HG02678 (cell line): ENCODE data around the gene SLC12A4.
"Not testable (repeated sequence)": the region's sequence is repeated elsewhere in the genome, so short reads cannot be mapped to it uniquely, and the experiment has no call there.

ENCODE experiments used
- ATAC-seq: cut with Tn5 transposase; IDR thresholded peaks from one replicate; pipeline ENCODE4 v1.9.1; 2021; ENCODE audit warnings: mild to moderate bottlenecking, moderate library complexity; ENCODE audit not compliant: unreplicated experiment

SLC12A4 gene

GRCh38 chr16:67968400-67969253 is at the start of gene SLC12A4:
Gene SLC12A4, minus strand, starts transcription at chr16:67968637. Its CDS starts 84 bp downstream, at chr16:67968553.
- ATAC-seq: peak; percentile 88

GRCh38 chr16:68015681-68016080 is 47.2 kb upstream of the SLC12A4 start, which contains the start of gene DPEP2NB:
Gene DPEP2NB, minus strand, starts transcription at chr16:68015911. Its CDS starts 141 bp downstream, at chr16:68015770.
- no peak for ATAC-seq

GRCh38 chr16:68013440-68013839 is 45.0 kb upstream of the SLC12A4 start:
- no peak for ATAC-seq

GRCh38 chr16:68009872-68010271 is 41.4 kb upstream of the SLC12A4 start:
- ATAC-seq: not testable (repeated sequence)

GRCh38 chr16:68009157-68009735 is 40.8 kb upstream of the SLC12A4 start:
- no peak for ATAC-seq

- no peak for ATAC-seq
These were observed 37.4 kb upstream of the SLC12A4 start for GRCh38 chr16:68005786-68006286.

- ATAC-seq: no peak
These were observed 36.8 kb upstream of the SLC12A4 start for GRCh38 chr16:68005211-68005610.

GRCh38 chr16:68003031-68003430 is 34.6 kb upstream of the SLC12A4 start:
- no peak for ATAC-seq

GRCh38 chr16:68000450-68000849 is 32.0 kb upstream of the SLC12A4 start:
- ATAC-seq: no peak

GRCh38 chr16:67999985-68000384 is 31.5 kb upstream of the SLC12A4 start:
- ATAC-seq: no peak

- not testable (repeated sequence) for ATAC-seq
These were observed 30.6 kb upstream of the SLC12A4 start, which contains the start of gene DPEP2 for GRCh38 chr16:67998779-67999688. Gene DPEP2, minus strand, starts transcription at chr16:67999484. Its CDS starts 6,272 bp downstream, at chr16:67993212.

GRCh38 chr16:67998231-67998778 is 29.9 kb upstream of the SLC12A4 start:
- ATAC-seq: not testable (repeated sequence)

GRCh38 chr16:67996666-67997065 is 28.2 kb upstream of the SLC12A4 start:
- ATAC-seq: no peak

GRCh38 chr16:67995423-67995822 is 27.0 kb upstream of the SLC12A4 start:
- no peak for ATAC-seq

- ATAC-seq: not testable (repeated sequence)
These were observed 25.6 kb upstream of the SLC12A4 start for GRCh38 chr16:67994040-67994408.

GRCh38 chr16:67993207-67994039 is 25.0 kb upstream of the SLC12A4 start:
- peak; percentile 73 for ATAC-seq

GRCh38 chr16:67992661-67993206 is 24.3 kb upstream of the SLC12A4 start:
- ATAC-seq: no peak

- no peak for ATAC-seq
These were observed 21.6 kb upstream of the SLC12A4 start for GRCh38 chr16:67990018-67990386.

GRCh38 chr16:67989322-67990017 is 21.0 kb upstream of the SLC12A4 start:
- ATAC-seq: no peak
